Esophagus squamous epithelium (tissue), 4 donors: ENCODE measurements around the gene TES.

Source experiments
- POLR2A ChIP-seq, 4 donors: fragments of 450-650 bp; IDR thresholded peaks; one replicate each; pipeline ENCODE4 v1.6.1; 2017; ENCODE audit warnings: antibody characterized with exemption in 4 of 4, mild to moderate bottlenecking in 4 of 4, moderate library complexity in 3 of 4
- TF ChIP-seq, protein P1 (sequence below), 6 experiments: fragments of 450-650 bp in 4 of 6; fragments of 200-600 bp in 2 of 6; sonication (generic) in 2 of 6; IDR thresholded peaks; one replicate each; pipeline ENCODE4 v1.5.1; 2016 to 2019; ENCODE audit warnings: antibody characterized with exemption in 6 of 6, mild to moderate bottlenecking in 4 of 6, moderate library complexity in 4 of 6

DNA sequence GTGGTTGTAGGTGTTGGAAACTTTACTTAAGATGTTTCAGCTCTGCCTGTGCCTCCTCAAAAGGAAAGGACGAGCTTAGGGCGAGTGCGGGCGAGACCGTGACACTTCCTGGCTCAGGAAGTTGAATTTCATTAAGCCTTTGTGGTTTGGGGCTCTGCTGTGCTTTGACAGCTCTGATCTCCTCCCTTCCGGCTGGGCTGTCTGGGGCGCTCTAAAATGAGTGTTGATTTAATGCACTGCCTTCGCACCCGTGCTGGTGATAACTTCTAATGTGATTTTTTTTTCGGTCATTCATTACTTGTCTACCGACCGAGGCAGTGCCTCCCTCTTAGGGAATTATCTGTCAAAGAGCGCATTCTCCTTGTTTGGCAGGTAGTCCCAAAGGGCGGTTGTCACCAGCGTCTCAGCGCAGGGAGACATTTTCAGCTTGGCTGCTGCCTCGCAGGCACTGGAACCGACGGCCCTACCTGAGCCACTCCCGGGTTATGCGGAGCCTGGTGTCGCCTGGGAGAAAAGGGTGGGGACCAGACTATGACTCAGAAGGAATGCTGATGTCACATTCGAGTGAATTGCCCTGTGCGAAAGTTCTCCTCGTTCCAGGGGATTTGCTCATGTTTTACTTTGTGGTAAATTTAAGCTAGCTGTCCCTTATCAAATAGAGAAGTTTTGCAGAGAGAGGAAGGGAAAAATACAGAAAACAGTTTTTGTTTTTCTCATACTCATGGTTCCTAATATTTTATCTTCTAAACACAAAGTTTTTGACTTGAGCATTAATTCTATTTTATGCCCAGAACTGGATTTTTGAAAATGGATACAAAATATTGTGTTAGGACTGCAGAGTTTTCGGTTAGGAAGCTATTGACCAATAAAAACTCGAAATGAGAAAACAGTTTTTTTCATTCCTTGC is 920 bp downstream of the TES start:
- TF ChIP-seq, protein P1, sequence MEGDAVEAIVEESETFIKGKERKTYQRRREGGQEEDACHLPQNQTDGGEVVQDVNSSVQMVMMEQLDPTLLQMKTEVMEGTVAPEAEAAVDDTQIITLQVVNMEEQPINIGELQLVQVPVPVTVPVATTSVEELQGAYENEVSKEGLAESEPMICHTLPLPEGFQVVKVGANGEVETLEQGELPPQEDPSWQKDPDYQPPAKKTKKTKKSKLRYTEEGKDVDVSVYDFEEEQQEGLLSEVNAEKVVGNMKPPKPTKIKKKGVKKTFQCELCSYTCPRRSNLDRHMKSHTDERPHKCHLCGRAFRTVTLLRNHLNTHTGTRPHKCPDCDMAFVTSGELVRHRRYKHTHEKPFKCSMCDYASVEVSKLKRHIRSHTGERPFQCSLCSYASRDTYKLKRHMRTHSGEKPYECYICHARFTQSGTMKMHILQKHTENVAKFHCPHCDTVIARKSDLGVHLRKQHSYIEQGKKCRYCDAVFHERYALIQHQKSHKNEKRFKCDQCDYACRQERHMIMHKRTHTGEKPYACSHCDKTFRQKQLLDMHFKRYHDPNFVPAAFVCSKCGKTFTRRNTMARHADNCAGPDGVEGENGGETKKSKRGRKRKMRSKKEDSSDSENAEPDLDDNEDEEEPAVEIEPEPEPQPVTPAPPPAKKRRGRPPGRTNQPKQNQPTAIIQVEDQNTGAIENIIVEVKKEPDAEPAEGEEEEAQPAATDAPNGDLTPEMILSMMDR (IDR thresholded peaks at IDR 0.05) = peak in 1 of 6 experiments; percentile 6
- TF ChIP-seq POLR2A (IDR thresholded peaks at IDR 0.05) = peak in 3 of 4 donors; percentile 82 to 92 (median 89)
